GM12873 (cell line): ENCODE results near the gene TRIM62.

ENCODE experiments used
- CTCF ChIP-seq: IDR thresholded peaks from 2 replicates; pipeline ENCODE4 v1.5.1; 2012; ENCODE audit warnings: low read depth, mild to moderate bottlenecking, moderate library complexity, low read length, control low read depth; ENCODE audit not compliant: insufficient read depth; ENCODE audit errors: missing control alignments

Gene TRIM62

GRCh38 chr1:33097762-33098161 lies 84.1 kb downstream of the TRIM62 start:
- TF ChIP-seq CTCF = no peak

GRCh38 chr1:33097137-33097611 lies 84.7 kb downstream of the TRIM62 start:
- no peak for TF ChIP-seq CTCF

GRCh38 chr1:33096363-33097005 lies 85.4 kb downstream of the TRIM62 start:
- no peak for TF ChIP-seq CTCF
